Astrocyte (in vitro differentiated cells and primary cell): ENCODE measurements around the gene YIF1A.

Experiments
- EZH2 ChIP-seq: IDR thresholded peaks from 2 replicates; pipeline ENCODE4 v1.6.1; 2012; ENCODE audit warnings: mild to moderate bottlenecking, low read length, inconsistent platforms; ENCODE audit not compliant: insufficient read depth
- TF ChIP-seq, protein P1 (sequence below): IDR thresholded peaks from 2 replicates; pipeline ENCODE4 v1.5.1; 2011; ENCODE audit warnings: low read depth, mild to moderate bottlenecking, inconsistent platforms, low read length, moderate library complexity; ENCODE audit not compliant: insufficient read depth

GRCh38 chr11:66302656-66303055 is 13.7 kb upstream of the YIF1A start:
- TF ChIP-seq, protein P1, sequence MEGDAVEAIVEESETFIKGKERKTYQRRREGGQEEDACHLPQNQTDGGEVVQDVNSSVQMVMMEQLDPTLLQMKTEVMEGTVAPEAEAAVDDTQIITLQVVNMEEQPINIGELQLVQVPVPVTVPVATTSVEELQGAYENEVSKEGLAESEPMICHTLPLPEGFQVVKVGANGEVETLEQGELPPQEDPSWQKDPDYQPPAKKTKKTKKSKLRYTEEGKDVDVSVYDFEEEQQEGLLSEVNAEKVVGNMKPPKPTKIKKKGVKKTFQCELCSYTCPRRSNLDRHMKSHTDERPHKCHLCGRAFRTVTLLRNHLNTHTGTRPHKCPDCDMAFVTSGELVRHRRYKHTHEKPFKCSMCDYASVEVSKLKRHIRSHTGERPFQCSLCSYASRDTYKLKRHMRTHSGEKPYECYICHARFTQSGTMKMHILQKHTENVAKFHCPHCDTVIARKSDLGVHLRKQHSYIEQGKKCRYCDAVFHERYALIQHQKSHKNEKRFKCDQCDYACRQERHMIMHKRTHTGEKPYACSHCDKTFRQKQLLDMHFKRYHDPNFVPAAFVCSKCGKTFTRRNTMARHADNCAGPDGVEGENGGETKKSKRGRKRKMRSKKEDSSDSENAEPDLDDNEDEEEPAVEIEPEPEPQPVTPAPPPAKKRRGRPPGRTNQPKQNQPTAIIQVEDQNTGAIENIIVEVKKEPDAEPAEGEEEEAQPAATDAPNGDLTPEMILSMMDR = no peak
- TF ChIP-seq EZH2 = no peak
